ENCODE measurements around the gene FOSB.
"Not testable (repeated sequence)": the region's sequence is repeated elsewhere in the genome, so short reads cannot be mapped to it uniquely, and the experiment has no call there.

Gene FOSB

DNA sequence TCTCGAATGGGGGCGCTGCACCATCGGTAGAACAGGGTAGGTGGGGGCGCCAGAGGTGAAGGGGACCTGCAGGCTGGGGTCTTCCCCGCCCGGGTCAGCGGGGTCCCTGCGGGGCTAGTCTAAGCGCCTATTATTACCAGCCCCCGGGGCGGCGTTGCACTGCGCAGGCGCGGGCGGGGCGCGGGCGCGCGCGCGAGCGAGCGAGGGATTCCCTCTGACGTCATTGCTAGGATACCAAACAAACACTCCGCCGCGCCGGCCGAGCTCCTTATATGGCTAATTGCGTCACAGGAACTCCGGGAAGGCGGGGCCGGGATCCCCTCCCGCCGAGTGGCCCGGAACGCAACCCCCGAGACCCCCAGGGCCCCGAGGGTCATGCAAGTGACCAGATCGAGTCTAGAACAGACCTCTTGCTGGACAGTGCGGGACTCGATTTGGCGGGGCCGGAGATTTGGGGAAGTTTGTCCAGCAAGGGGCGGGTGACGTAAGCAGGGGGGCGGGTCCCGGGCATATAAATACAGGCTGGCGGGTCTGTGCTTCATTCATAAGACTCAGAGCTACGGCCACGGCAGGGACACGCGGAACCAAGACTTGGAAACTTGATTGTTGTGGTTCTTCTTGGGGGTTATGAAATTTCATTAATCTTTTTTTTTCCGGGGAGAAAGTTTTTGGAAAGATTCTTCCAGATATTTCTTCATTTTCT is at the start of gene FOSB:
TSS of gene FOSB (plus strand) at position 541 of the 703 bp plus-strand sequence. CDS start 591 bp downstream, outside the sequence.
- DNase-seq, result peak in 1 of 2 experiments; percentile 82

DNA sequence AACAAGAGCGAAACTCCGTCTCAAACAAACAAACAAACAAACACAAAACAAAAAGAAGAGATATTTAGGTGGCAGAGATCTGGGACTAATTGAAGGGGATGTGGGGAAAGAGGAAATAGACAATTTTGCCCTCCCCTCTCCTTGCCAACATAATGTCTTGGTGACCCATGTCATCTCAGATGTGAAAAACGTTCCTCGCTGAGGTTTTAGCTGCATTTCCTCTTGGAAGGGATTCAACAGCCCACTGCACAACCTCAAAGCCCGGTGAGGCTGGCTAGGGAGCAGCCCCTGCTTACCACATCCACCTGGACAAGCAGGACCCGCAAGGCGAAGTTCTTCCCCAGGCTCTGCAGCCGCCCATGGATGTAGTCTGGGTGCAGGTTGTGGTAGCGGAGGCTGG is 49.0 kb upstream of the FOSB start:
- no peak for DNase-seq

DNA sequence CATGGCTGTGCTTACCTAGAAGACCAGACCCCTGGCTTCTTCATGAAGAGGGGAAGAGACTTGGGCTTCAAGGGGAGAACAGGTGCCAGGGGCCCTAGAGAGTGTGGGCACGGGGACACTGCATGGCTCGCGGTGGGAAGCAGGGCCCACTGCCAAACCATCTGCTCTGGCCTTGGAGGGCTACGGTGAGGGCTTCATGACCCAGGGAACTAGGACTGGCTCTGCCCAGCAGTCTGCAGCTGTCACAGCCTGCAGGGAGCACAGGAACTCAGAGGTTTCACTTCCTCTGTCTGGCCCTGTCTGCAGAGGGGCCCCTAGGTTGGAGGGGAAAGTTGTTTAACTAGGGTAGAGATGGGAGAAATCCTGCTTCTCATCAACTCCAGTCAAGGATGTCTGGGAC is 48.4 kb upstream of the FOSB start:
- no peak for DNase-seq

DNA sequence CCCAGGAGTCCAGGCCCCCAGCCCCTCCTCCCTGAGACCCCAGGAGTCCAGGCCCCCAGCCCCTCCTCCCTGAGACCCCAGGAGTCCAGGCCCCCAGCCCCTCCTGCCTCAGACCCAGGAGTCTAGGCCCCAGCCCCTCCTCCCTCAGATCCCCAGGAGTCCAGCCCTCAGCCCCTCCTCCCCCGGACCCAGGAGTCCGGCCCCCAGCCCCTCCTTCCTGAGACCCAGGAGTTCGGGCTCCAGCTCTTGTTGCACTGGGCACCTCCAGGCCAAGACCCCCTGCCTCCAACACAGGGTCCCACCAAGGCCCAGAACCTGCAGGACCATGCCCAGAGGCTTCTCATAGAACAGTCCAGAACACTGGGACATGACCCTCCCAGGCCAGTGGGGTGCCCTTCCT is 47.9 kb upstream of the FOSB start:
- no peak for DNase-seq

DNA sequence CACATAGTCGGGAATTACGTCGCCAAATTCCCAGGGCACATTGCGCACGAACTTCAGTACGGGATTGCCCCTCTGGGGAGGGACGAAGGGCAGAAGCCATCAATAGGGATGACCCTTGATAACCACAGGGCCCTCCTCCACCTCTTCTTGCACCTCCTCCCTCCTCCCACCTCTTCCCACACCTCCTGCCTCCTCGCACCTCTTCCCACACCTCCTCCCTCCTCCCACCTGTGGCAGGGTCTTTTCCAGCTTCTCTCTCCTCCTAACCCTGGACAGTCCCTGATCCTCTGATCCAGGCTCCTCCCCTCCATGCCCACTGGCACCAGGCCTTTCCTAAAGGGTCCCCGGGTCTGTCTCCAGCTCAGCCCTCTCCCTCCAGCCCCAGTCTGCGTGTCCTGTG is 47.4 kb upstream of the FOSB start:
- no peak for DNase-seq

DNA sequence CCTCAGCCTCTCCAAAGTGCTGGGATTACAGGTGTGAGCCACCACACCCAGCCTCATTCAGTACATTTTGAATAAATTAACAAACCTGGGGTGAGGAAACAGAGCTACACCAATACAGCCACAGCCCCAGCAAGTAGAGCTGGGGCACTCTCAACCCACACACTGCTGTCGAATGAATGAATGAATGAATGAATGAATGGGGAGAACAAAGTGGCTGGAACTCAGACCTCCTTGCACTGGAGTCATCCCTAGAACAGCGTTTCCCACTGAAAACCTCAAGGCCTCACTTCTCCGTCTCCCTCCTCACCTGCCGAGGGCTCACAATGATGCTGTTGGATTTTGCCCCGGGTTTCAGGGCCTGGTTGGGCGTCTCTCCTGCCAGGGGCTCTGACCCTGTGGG is 46.9 kb upstream of the FOSB start:
- DNase-seq, result no peak

DNA sequence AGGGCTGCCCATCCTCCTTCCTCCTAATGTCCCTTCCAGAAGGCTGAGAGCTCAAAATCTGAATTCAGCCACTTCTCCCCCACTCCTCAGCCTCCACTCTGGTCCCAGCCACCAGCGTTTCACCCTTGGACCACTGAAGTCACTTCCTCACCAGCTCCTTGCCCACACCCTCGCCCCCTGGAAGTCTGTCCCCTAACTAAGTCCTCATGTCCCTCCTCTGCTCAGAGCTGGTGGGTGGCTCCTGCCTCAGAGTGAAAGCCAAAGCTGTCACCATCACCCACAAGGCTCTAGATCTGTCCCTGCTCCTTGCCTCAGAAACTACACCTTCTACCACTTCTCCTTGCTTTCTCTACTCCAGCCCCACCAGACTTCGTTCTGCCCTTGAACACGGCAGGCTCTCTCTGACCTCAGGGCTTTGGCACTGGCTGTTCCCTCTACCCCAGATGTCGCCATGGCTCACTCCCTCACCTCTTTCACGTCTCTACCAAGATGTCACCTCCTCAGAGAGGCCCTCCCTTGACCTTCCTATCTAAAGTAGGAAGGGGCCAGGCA is 45.8 kb upstream of the FOSB start:
- no peak for DNase-seq

DNA sequence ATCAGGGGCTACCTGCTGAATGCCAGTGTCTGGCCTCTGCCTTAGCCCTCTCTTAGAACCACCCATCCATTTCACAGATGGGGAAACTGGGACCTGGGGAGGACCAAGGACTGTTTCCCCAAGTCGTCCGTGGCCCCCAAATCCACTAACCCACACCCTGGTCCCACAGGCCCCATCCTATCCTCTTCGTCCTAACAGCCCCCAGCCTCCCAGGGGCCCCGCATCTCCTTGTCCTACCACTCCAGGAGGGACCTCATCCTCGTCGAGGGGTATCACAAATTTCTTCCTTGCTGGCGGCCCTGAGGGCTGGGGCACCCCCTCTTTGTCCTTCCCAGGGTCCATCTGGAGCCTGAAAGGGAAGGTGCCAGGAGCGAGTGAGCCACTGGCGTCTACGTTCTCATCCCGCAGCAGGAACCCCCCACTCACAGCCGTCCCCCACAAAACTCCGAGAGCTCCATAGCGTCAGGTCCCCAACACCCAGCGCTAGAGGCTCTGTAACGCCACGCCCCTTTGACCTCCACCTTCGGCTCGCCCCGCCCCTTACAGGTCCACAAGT is 44.7 kb upstream of the FOSB start:
- no peak for DNase-seq

DNA sequence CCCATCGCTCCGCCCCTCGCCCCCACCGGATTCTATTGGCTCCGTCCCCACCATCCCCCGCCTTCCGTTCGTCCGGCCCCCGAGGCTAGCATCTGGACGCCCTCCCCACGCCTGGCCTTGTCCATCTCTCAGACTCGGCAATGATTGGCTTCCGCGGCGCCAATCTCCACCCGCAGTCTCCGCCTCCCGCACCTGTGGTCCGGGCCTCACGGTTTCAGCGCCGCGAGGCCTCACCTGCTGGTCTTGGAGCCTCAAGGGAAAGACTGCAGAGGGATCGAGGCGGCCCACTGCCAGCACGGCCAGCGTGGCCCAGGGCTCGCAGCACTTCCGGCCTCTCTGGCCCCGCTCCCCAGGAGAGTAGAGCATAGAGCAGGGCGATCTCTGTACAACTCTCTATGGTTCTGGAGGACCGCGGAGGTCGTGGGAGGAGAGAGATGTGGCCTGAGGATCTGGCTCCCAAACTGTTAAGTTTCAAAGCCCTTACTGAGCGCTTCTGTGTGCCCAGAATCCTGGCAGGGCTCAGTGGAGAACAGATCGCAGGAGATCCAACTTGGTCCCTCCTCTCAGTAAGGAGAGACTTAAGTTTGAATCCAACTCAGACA is 44.1 kb upstream of the FOSB start, which contains the start of gene ERCC1:
TSS of gene ERCC1 (minus strand) at position 329 of the 602 bp plus-strand sequence. CDS start 543 bp downstream, outside the sequence.
- DNase-seq, result peak; percentile 67

DNA sequence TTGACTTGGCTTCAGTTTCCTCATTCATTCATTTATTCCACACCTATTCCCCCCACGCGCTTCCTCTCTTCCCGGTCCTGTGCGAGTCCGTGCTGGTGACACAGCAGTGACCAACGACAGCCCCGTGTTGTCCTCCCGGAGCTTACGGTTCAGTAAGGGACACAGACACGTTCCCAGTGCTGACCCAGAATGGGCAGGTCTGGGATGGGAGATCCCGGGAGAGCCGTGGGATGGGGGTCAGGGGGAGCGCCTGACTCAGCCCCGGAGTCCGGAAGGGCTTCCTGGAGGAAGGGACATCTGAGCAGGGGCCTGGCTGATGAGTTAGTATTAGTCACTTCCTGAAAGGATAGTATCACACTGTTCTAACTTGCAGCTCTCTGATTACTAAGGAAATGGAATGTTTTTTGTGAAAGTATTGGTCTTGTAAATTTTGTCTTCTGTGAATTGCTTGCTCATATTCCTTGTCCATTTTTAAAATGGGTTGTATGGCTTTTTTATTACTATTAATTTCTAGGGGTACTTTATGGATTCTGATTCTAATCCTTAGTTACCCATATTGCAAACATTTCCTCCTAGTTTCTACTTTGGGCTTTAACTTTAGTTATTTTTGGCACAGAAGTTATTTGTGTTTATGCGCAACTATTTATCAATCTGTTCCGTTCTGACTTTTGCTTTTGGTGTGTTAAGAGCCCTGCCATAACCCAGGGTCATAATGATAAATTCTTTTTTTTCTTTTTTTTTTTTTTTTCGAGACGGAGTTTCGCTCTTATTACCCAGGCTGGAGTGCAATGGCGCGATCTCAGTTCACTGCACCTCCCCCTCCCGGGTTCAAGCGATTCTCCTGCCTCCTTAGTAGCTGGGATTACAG is 43.4 kb upstream of the FOSB start:
- DNase-seq, result no peak

DNA sequence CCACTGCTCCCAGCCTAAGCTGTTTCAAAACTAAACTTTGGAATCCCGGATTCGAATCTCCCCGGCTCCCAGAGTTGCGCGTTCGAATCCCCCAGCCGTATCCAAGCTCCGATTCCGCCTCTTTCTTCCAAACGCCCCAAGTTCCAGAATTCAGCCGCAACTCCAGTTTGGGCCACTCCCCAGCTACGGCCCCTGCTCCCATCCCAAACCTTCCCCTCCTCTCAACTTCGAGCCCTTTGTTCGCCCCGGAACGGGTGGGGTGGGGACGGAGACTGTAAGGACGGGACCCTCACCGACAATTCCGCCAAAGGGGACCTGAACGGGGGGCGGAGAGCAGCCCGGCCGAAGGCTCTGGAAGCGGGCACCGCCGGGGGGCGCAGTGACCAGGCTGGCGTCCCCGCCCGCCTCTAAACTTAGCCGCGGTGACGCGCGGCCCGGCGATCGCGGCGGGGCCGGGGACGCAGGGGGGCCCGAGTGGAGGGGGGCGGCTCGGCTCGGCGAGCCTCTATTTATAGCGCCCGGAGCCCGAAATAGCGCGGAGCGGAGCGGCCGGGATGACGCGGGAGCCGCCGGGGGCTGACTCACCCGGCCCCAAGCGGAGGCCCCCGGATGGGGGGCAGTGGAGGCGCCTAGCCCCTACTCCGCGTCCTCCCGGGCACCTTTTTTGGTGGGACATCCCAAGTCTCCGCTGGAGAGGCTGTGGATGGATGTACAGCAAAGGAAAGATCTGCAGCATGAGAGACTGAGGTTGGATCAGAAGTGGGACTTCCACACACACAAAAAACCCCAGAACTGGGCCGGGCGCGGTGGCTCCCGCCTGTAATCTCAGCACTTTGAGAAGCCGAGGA is 39.2 kb upstream of the FOSB start:
- no peak for DNase-seq

DNA sequence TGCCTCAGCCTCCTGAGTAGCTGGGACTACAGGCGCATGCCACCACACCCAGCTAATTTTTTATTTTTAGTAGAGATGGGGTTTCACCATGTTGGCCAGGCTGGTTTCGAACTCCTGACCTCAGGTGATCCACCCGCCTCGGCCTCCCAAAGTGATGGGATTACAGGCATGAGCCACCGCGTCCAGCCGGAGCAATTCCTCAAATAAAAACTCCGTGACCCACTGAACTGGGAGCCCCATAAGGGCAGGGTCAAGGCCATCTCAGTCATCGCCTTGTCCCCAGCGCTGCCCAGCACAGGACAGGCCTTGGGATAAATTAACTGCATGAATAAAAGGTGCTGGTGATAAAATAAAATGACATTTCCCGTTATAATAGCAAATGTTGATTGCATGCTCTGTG is 37.9 kb upstream of the FOSB start:
- not testable (repeated sequence) for DNase-seq

DNA sequence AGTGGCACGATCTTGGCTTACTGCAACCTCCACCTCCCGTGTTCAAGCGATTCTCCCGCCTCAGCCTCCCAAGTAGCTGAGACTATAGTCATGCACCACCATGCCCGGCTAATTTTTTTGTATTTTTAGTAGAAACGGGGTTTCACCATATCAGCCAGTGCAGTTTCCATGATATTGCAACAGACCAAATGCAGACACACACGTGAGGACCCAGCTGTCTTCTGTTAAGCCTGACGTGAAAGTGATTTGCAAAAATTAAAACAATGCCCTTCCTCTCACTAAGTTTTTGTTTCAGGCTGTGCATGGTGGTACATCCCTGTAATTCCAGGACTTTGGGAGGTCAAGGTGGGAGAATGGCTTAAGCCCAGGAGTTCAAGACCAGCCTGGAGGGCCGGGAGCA is 36.8 kb upstream of the FOSB start:
- DNase-seq, result not testable (repeated sequence)

DNA sequence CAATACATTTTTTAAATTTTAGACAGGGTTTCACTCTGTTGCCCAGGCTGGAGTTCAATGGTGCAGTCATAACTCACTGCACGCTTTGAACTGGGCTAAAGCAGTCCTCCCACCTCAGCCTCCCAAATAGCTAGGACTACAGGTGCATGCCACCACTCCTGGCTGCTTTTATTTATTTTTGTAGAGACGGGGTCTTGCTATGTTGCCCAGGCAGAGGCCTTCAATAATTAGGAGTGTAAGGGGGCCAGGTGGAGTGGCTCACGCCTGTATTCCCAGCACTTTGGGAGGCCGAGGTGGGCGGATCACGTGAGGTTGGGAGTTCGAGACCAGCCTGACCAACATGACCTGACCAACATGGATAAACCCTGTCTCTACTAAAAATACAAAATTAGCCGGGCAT is 35.3 kb upstream of the FOSB start:
- DNase-seq, result not testable (repeated sequence)

DNA sequence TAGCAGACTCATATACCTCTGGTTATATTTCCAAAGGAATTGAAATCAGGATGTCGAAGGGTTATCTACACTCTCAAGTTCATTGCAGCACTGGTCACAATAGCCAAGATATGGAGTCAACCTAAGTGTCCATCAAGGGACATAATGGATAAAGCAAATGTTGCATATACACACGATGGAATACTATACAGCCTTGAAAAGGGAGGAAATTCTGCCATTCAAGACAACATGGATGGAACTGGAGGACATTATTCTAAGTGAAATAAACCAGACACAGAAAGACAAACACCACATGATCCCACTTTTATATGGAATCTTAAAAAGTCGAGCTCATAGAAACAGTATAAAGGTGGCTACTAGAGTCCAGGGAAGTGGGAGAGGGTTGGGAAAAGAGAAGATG is 30.5 kb upstream of the FOSB start:
- no peak for DNase-seq

DNA sequence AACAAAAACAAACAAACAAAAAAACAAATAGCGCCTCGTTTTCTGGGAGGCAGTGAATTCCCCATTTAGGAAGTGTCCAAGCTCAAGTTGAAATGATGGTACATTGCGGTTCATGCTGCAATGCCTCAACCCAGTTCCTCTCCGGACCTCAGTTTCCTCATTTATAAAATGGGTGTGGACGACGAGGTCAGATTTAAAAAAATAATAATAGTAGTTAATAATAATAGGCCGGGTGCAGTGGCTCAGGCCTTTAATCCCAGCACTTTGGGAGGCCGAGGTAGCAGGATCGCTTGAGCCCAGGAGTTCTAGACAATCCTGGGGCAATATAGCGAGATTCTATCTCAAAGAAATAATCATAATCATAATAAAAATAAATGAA is 28.6 kb upstream of the FOSB start:
- no peak for DNase-seq

DNA sequence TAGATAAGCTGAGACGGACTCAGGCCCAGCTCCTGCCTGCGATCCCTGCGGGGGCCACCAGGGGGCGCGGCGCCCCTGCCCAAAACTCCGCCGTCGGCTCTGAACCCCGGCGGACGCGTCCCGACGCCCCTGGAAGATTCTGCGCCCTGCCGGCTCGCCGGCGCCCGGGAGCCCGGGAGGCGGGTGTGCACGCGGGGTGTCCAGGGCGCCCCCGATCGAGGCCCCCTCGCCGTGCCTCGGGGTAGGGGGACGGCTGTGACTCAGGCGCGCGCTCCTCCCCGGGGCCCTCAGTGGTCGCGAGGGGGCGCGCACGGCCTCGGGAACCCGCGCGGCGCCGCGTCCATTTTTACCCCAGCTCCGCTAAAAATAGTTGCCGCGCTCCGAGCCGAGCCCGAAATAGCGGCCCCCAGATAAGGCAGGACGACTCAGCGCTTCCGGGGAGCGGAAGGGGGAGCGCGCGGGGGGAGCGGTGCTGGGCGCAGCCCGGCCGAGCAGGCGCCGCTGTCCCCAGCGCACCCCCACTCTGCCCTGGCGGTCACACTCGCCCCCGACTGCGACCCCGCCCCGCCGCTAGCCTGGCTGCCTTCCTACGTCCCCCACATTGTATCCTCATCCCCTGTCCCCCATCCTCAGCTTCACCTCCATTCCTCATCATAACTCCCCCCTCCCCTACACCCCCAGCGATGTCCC is 28.1 kb upstream of the FOSB start:
- peak in 1 of 2 experiments; percentile 49 for DNase-seq

DNA sequence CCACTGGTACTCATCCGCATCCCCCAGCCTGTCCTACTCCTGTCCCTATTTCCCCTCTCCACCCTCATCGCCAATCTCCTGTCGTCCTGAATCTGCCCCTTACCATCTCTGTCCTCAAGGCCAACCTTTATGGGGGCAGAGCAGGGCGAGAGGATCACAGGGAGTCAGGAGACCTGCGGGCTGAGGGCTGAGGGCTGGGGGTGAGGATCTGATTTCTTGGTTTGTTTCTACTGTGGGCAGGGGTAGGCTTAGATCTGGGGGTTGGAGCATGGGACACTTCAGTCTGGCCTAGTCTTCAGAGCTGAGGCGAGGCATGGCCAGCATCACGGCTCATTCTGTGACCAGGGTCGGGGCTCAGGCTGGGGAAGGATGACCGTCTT is 27.5 kb upstream of the FOSB start:
- no peak for DNase-seq

DNA sequence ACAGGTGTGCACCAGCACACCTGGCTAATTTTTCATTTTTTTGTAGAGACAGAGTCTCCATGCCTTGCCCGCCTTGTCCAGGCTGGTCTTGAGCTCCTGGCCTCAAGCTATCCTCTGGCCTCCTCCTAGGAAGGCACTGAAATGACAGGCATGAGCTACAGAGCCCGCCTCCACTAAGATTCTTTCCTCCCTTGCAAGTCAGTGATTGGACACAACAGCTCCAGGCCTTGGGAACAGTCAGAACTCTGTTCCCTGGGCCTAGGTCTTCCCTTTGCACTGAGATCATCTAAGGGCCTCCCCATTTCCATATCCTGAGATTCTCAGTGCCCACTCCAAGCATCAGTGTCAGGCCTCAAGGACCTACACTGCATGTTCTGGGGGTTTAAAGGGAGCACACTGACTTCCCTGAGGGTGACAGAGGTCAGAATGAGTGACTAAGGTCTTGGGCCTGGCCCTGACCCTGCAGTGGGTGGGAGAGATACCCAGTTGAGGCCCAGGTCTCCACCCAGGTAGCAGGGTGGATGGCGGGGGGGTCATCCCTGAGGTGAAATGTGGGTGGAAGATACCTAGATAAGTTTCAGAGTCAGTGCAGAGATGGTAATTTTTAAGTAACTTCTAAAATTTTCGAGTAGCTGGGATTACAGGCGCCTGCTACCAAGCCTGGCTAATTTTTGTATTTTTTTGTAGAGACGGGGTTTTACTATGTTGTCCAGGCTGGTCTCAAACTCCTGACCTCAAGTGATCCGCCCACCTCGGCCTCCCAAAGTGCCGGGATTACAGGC is 26.7 kb upstream of the FOSB start:
- DNase-seq, result no peak

DNA sequence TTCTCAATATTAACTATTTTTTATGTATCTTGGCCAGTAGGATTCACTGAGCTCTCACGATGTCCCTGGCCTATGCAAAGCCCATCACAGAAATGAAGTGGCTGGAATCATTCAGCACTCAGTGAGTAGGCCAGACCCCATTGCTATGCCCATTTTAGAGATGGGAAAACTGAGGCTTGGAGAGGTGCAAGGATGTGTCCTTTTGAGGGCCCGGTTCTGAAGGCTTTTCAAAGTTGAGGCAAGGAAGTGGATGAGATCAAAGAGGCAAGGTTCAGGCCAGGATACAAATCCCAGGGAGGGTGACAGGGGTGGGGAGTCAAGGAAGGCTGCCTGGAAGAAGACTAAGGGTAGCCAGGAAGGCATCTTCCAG is 25.4 kb upstream of the FOSB start:
- no peak for DNase-seq
